Measurements from ENCODE around the gene UNC5A. TPM values are rescaled to one million over a fixed set of nuclear protein-coding genes. Genes with fewer than 3 reads are reported as not detected.
A peak's percentile ranks its signal among the peaks of the same experiment; 100 is the strongest.

Gene UNC5A
- total and polyA plus RNA-seq, 2 of the 8 experiments (the other 6 are each of a cell fraction or from before 2014, with no cell fraction given) = 4.0 to 7.6 TPM

- H4K91ac ChIP-seq (replicated peaks; ENCODE audit: insufficient read length, low read length) = no peak overlapping the region
- FAIRE-seq (no peak), DNase-seq (ENCODE audit: low read depth in 1 of 2, low spot score in 2 of 2) (peak in 1 of 2 experiments; percentile 39)
- H3K18ac ChIP-seq (ENCODE audit: extremely low read depth, low read length) = peak overlapping the region; percentile 78; the same call in 1 of the 2 replicates
- H3K79me1 ChIP-seq (ENCODE audit: low read depth, low read length) = no peaks in the 10 kb centered on the region
- H3K36me3 ChIP-seq (ENCODE audit: control insufficient read depth in 2 of 4, insufficient read depth in 4 of 4, low read length in 3 of 4) = no peaks in the 10 kb centered on the region
- H2AK5ac ChIP-seq (ENCODE audit: low read depth, low read length) = no peak overlapping the region
- peaks cover 7 to 17% (median 11%) of the 10 kb centered on the region in 4 experiments for H3K4me1 ChIP-seq (replicated peaks in 1 of 4; ENCODE audit: control insufficient read depth in 3 of 4, insufficient read depth in 4 of 4, low read length in 3 of 4)
- H3K9ac ChIP-seq (replicated peaks in 1 of 4; ENCODE audit: extremely low read depth in 1 of 4, low read depth in 3 of 4, low read length in 3 of 4) = no peak overlapping the region
- no peak overlapping the region for H4K5ac ChIP-seq (ENCODE audit: insufficient read length, low read depth, low read length)
- ChIA-PET CTCF (ENCODE audit: partially characterized antibody) (interaction anchor here (1.0 to 2.0 kb wide), 7 partner anchors 8 to 116 kb away, joined by 3 to 6 read pairs (median 4); no protein-coding TSS in a partner anchor), POLR2A (ENCODE audit: partially characterized antibody) (interaction anchor here (1.3 to 1.6 kb wide), 2 partner anchors 17 to 229 kb away, joined by 3 to 4 read pairs; no protein-coding TSS in a partner anchor)
- H3K4me2 ChIP-seq (ENCODE audit: insufficient read depth in 1 of 2, low read depth in 2 of 2, low read length in 2 of 2) = no peak overlapping the region
- H4K8ac ChIP-seq (ENCODE audit: extremely low read depth, insufficient read depth, low read length) = no peak overlapping the region
- no peak overlapping the region for H2BK5ac ChIP-seq (ENCODE audit: low read depth, low read length)
- no peak overlapping the region for H2BK15ac ChIP-seq (ENCODE audit: low read length)
- no peak overlapping the region for H3K4me3 ChIP-seq (ENCODE audit: extremely low read depth in 1 of 4, insufficient read depth in 2 of 4, low read depth in 3 of 4, low read length in 4 of 4)
- H4K20me1 ChIP-seq (replicated peaks in 1 of 2; ENCODE audit: control insufficient read depth in 1 of 2, insufficient read depth in 2 of 2, low read length in 2 of 2) = no peaks in the 10 kb centered on the region
- H3K79me2 ChIP-seq (ENCODE audit: control insufficient read depth in 1 of 2, insufficient read depth in 2 of 2, low read length in 2 of 2) = no peaks in the 10 kb centered on the region
- no peak overlapping the region for H3K56ac ChIP-seq (replicated peaks; ENCODE audit: insufficient read length, low read depth, low read length)
- H3K4ac ChIP-seq (replicated peaks; ENCODE audit: insufficient read length, low read depth, low read length) = no peak overlapping the region
- peak overlapping the region; percentile 80; the same call in 1 of the 2 replicates for H2BK20ac ChIP-seq (ENCODE audit: low read length)
- H3K14ac ChIP-seq (ENCODE audit: insufficient read length) = no peak overlapping the region
- TF ChIP-seq NRF1 (IDR thresholded peaks at IDR 0.05; ENCODE audit: low read depth, low read length) (no peak), CREB1 (IDR thresholded peaks at IDR 0.05) (no peak), YY1 (IDR thresholded peaks at IDR 0.05; ENCODE audit: low read depth, low read length) (no peak)
- no peak overlapping the region for H3K23ac ChIP-seq (ENCODE audit: insufficient read length)
- no peak overlapping the region for H2AFZ ChIP-seq (ENCODE audit: low read length)
- no peak overlapping the region for H3K27ac ChIP-seq (ENCODE audit: low read depth, low read length)
- H3K27me3 ChIP-seq (replicated peaks in 1 of 4; ENCODE audit: control insufficient read depth in 3 of 4, extremely low read depth in 1 of 4, insufficient read depth in 3 of 4, low read length in 3 of 4) = peaks cover 0 to 3% (median under 1%) of the 10 kb centered on the region in 4 experiments; a peak in 1 of 7 replicates
- H3K23me2 ChIP-seq (ENCODE audit: low read depth, low read length) = no peaks in the 10 kb centered on the region; the same call in 1 of the 2 replicates
- WGBS, 2 experiments (ENCODE audit: extremely low coverage in 1 of 2, insufficient coverage in 1 of 2, insufficient read length in 1 of 2, insufficient replicate concordance in 2 of 2, low coverage in 1 of 2, low lambda C conversion rate in 2 of 2, missing lambda C conversion rate in 1 of 2) = 81% methylated on average over 20 of the region's 21 CpGs; no CpG with 5 or more reads in 1 of the 2 experiments
- no peak overlapping the region for H2BK12ac ChIP-seq (ENCODE audit: low read depth, low read length)
- H2BK120ac ChIP-seq (replicated peaks; ENCODE audit: low read depth, low read length) = no peak overlapping the region
- H3K9me3 ChIP-seq (ENCODE audit: insufficient read depth in 2 of 2, low read depth in 1 of 2, low read length in 1 of 2) = no peaks in the 10 kb centered on the region
Measured at GRCh38 chr5:176776141-176776865, 34.1 kb upstream of the UNC5A start.

Data from H1 (cell line).